Superior temporal gyrus (tissue), 1 donor: ENCODE data around the gene SPATA12.
"Not testable (repeated sequence)": the region's sequence is repeated elsewhere in the genome, so short reads cannot be mapped to it uniquely, and the experiment has no call there.

Experiments
- DNase-seq: peaks from one replicate; pipeline ENCODE4 v3.0.0-alpha.2; 2016; ENCODE audit errors: extremely low spot score

Gene SPATA12

DNA sequence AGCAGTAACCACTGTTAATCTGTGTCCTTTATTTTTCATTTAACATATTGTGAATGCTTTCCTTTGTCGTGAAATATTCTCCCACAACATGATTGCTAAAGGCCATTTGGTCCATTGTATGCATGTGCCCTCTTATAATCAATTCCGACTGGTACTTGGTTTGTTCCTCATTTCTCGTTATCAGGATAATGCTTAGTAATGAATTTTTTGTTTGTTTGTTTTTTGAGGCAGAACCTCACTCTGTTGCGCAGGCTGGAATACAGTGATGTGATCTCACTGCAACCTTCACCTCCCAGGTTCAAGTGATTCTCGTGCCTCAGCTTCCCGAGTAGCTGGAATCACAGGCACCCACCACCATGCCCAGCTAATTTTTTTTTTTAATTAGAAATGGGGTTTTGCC, 22.0 kb downstream of the SPATA12 start:
- DNase-seq, result no peak

- DNase-seq, result not testable (repeated sequence)
Measured at GRCh38 chr3:57083266-57083995, 23.0 kb downstream of the SPATA12 start.

DNA sequence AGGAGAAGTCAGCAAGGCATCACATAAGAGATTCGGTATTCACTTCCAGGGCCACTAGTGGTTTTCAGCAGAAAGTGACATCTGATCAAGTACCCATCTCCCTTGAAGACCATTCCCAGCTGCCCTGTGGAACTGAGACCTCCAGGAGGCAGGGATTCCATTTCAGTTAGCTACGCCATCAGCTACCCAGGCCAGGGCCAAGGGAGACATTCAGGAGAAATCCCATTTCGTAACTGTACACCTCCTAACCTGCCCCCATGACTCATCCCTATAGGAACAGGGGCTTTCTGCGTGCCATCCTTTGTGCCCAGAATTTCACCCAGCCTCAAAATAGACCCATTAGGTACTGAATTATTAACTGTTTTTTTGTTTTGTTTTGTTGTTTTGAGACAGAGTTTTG, 24.7 kb downstream of the SPATA12 start:
- no peak for DNase-seq

DNA sequence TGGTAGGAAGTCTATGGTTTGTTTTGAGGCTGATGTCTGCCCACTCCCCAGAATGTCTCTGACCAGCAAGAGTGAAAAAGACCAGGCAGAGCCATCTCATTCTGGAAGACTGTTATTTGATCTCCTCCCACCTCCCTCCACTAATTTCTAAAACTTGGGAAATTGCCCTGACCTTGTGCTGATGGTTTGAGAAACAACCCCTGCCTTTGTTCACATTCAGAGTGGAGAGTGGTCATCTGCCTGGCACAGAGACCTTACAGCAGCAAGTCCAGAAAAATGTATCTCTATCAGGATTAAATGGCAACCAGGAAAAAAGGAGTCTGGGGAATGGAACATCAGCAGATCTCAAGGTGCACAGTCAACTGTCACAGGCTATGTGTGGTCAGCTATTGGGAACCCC, 25.7 kb downstream of the SPATA12 start:
- peak; percentile 79 for DNase-seq

GRCh38 chr3:57087361-57088092, 27.1 kb downstream of the SPATA12 start:
- DNase-seq, result no peak

GRCh38 chr3:57088503-57088902, 28.0 kb downstream of the SPATA12 start:
- no peak for DNase-seq

- no peak for DNase-seq
Measured at GRCh38 chr3:57089043-57089442, 28.6 kb downstream of the SPATA12 start.

- no peak for DNase-seq
Measured at GRCh38 chr3:57091521-57092273, 31.2 kb downstream of the SPATA12 start.

- DNase-seq, result no peak
Measured at GRCh38 chr3:57093489-57093888, 33.0 kb downstream of the SPATA12 start.

GRCh38 chr3:57093971-57094535, 33.6 kb downstream of the SPATA12 start:
- no peak for DNase-seq

DNA sequence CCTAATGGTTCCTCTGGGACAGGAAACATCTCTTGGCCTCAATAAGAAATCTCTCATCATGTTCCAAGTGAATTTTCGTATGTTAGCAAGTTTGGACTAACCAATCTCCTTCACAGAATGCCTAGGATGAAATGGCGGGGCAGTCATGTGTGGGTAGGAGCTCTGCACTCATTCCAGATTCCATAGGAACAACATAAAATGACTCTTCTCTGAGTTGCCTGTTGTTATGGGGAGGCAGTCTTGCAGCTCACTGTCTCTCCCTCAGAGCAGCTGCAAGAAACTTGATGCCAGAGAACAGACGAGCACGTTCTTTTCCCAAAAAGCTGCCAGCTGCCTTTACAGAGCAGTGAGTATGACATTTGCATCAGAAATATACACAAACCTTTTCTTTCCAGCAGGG, 34.1 kb downstream of the SPATA12 start:
- no peak for DNase-seq

DNA sequence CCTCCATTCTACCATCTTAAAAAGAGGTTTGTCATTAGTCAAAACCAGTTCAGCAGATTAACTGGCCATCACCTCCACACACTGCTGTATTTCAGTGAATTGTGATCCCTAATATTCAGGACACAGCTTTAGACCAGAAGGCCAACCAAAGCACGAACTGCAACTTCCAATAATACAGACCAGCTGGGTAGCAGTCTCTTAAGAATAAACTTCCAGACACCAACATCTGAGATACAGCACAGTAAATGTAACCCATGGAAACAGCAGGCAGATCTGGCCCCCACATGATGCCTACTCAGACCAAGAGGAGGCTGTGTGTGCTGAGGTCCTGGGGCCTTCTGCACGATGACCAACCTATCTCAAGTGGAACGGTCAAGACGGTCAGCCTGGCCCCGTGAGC, 34.9 kb downstream of the SPATA12 start:
- no peak for DNase-seq

DNA sequence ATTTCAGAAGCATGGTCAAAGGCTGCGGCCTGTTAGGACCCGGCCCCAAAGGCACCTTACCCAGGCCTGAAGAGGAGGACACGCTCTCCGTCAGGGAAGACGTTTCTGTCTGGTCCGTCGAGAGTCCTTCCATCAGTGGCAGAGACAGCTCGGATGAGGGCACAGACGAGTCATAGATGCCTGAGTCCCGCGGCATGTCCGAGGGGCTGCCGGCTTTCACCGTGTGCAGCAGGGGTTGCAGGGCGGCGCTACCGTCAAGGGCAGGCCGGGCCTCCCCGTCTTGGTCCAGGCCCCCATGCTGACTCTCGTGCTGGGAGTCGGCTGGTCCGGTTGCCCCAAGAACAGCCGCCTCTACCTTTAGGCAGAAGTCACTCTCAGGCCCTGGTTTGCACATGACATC, 37.1 kb downstream of the SPATA12 start:
- DNase-seq, result no peak

DNA sequence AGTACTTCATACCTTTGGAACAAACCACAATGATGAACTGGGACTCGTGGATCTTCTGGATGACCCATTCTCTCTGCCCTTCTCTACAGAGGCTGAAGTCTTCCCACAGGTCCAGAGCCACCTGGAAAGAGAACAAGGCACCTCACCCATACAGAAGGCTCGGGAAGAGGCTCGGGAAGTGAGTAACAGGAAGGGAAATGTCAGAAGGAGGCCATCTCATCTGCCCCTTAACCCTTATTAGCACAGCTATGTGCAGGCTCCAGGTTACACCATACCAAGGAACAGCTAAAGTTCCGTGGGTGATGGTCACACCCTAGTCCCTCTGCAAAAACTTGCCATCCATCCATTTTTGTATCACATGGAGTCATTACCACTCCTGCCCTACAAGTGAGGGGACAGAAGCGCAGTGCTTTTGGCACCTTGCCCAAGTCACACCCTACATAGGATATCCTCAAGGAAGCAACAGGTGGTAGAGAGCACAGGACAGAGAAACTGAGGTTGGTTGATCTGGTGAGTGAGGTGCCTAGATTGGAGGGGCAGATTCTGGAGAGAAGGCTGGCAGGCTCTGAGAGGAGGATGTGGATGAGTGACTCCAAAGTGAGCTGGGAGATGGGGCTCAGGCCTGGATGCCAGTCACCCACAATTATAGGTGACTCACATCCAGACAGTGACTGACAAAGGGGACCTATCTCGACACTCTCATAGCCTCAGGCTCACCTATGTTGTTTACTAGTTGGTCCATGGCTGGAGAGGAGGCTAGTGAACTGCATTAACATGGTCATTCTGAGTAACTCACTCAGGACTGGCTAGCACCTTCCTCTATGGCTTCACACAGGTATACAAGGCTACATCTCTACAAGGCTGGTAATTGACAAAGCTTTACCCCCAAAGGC, 38.2 kb downstream of the SPATA12 start:
- no peak for DNase-seq

DNA sequence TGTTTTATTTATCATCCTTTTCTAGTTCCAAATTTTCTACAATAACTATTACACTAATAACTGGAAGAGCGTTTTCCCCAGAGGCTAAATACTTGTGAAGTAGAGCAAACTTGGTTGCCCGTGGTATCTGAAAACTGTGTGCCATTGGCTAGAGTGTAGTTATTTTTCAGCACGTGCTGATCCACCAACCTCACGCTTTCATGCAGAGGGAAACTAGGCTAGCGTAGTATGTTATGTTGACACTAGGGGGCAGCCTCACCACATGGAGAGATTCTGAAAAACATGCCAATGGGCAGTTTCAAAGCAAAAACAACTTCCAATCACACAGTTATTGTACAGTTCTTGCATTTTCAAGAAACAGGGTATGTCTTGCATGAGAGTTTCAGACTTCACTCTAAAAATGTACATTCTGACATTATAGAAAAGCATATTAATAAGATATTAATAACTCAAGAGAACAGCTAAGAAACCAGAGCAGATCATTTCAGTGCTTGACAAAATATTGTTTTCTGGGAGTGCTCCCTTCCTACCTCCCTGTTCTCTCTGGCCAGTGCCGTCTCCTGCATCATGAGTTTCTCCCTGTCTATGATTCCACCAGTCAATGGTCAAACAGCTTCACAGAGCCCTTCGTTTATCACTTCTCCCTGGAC, 39.7 kb downstream of the SPATA12 start:
- DNase-seq, result peak; percentile 96

- no peak for DNase-seq
Measured at GRCh38 chr3:57105585-57105984, 45.1 kb downstream of the SPATA12 start.

DNA sequence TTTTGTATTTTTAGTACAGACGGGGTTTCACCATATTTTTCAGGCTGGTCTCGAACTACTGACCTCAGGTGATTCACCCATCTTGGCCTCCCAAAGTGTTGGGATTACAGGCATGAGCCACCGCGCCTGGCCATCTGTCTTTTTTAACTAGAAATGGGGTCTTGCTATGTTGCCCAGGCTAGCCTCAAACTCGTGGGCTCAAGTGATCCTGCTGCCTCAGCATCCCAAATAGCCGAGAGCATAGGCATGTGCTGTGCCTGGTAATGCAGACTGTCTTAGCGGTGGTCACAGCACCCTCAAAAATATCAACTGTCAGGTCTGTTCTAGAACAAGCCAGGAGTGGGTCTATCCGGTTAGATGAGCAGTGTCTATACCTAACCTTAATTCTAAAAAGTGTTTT, 48.2 kb downstream of the SPATA12 start:
- no peak for DNase-seq

- no peak for DNase-seq
Measured at GRCh38 chr3:57109437-57110199, 49.2 kb downstream of the SPATA12 start.

GRCh38 chr3:57110214-57110613, 49.8 kb downstream of the SPATA12 start:
- DNase-seq, result no peak

DNA sequence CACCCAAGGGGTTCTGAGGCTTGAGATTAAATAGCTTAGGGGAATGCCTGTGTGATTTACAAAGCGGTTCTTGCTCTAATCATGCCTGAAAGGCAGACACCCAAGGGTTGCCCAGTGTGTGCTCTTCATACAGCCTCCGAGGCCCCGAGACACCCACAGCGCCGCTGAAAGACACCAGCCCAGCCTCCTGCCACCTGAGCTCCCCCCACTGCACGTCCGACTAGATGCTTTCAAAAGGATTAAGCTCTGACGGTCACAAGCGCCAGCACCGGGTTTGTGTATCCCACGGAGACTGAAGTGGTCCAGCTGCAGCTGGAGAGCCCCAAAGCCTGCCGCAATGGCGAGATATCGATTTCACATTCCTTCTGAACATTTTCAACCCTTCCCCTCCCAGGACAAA, 50.3 kb downstream of the SPATA12 start:
- no peak for DNase-seq
